Epithelial cell of proximal tubule (primary cell): Measurements from ENCODE around the gene ROR2. TPM values are rescaled to one million over a fixed set of nuclear protein-coding genes. Genes with fewer than 3 reads are reported as not detected.

ENCODE experiments used
- DNase-seq: peaks from one replicate; pipeline ENCODE4 v3.0.0-alpha.2; 2011; ENCODE audit warnings: low read depth
- H3K4me3 ChIP-seq: 2 replicates; pipeline ENCODE4 v1.5.1; 2011; ENCODE audit warnings: low read depth, mild to moderate bottlenecking, low read length
- total RNA-seq: library from RNA; depleted of rRNA; stranded (reverse); fragments of >200 nt; gene quantifications from 2 replicates; pipeline ENCODE4 v1.2.3, GENCODE V29; 2015
- TF ChIP-seq, protein P1 (sequence below): conservative IDR thresholded peaks from 2 replicates; pipeline ENCODE4 v1.5.1; 2012; ENCODE audit warnings: low read depth, mild to moderate bottlenecking, low read length

The ROR2 gene
- total RNA-seq, 1 donor from 2014 or later, result 3.1 TPM

GRCh38 chr9:91775708-91776028, 174.4 kb downstream of the ROR2 start:
- DNase-seq, result no peak
- no peak overlapping the region for H3K4me3 ChIP-seq
- TF ChIP-seq, protein P1, sequence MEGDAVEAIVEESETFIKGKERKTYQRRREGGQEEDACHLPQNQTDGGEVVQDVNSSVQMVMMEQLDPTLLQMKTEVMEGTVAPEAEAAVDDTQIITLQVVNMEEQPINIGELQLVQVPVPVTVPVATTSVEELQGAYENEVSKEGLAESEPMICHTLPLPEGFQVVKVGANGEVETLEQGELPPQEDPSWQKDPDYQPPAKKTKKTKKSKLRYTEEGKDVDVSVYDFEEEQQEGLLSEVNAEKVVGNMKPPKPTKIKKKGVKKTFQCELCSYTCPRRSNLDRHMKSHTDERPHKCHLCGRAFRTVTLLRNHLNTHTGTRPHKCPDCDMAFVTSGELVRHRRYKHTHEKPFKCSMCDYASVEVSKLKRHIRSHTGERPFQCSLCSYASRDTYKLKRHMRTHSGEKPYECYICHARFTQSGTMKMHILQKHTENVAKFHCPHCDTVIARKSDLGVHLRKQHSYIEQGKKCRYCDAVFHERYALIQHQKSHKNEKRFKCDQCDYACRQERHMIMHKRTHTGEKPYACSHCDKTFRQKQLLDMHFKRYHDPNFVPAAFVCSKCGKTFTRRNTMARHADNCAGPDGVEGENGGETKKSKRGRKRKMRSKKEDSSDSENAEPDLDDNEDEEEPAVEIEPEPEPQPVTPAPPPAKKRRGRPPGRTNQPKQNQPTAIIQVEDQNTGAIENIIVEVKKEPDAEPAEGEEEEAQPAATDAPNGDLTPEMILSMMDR, result no peak

DNA sequence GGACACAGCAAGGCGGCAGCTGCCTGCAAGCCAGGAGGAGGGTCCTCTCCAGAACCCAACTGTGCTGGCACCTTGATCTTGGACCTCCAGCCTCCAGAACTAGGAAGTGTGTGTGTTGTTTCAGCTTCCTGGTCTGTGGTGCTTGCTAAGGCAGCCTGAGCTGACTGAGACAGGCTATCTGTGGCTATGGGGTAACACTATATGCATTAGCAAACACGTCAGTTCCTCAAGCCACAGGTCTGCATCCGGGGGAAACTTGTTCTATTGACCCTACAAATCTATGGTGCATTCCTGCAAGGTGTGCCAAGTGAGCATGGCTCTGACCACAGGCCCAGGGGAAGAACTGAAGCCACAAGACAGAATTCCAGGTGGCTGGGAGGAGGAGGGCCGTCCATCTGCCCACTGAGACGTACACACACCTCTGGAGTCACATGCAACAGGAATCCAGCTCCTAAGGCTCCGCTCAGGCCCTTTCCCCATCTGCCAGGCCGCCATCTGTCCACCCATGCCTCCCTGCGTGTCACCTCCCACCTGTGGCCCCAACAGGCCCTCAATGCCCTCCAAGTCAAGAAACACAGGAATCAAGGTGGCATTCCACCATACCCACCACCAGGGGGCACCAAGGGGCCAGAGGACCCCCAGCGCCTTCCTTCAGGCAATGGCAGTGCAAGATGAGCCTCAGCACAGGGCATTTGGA, 174.9 kb downstream of the ROR2 start:
- no peak for DNase-seq
- TF ChIP-seq, protein P1, result peak; percentile 92
- no peak overlapping the region for H3K4me3 ChIP-seq

DNA sequence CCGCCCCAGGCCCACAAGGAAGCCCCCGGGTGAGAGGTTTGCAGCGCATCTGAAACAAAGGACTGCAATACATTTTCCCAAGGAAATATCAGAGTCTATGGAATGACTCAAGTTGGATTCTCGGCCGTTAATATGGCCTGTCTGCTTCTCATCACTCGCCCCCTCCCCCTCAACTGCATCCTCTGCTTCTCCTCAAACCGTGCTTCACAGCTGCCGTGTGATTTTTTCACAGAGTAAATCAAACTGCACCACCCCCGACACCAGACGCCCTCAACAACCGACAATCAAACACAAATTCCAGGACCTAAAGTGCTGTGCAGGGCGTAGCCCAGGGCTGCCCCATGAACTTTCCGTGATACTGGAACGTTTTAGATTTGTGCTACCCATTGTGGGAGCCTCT, 176.9 kb downstream of the ROR2 start:
- no peak for DNase-seq
- TF ChIP-seq, protein P1, result no peak
- no peak overlapping the region for H3K4me3 ChIP-seq

GRCh38 chr9:91771864-91772263, 178.2 kb downstream of the ROR2 start:
- TF ChIP-seq, protein P1, result no peak
- DNase-seq, result no peak
- H3K4me3 ChIP-seq, result no peak overlapping the region

GRCh38 chr9:91771027-91771426, 179.0 kb downstream of the ROR2 start:
- no peak overlapping the region for H3K4me3 ChIP-seq
- DNase-seq, result no peak
- TF ChIP-seq, protein P1, result peak; percentile 55

- TF ChIP-seq, protein P1, result no peak
- no peak overlapping the region for H3K4me3 ChIP-seq
- DNase-seq, result no peak
These were observed 179.8 kb downstream of the ROR2 start for GRCh38 chr9:91770229-91770628.
